ENCODE data around the gene ARHGAP15.

Gene ARHGAP15

DNA sequence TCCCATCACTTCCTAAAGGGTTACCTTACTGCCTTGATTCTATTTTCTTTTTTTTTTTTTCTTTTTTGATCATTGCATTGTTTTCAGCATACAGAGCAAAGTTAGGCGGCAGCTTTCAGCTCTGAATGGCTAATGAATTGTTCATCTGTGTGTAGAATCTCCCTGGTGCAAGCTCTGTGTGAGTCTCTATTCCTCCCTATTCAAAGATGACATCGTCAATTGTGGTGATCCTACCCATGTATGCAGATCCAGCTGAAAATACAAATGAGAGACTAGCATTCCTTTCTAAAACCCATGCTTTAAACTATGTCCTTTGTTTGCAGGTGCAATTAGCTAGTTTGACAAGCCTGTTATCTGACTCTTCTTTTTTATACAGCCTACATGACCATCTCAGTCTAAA is 539.0 kb downstream of the ARHGAP15 start:
- no peak for DNase-seq

DNA sequence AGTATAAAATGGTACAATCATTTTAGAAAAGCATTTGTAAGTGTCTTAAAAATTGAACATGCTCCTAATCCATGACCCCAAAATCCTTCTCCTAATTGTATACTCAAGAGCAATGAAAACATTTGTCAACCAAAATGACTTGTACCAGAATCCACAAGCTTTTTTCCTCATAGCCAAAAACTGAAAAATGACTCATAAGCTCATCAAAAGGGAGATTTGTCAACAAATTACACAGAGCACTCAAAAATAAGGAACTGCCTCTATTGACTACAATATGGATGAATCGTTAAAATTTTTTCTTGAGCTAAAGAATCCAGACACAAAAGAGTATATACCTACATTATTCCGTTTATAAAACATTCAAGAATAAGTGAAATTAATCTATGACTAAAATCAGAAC is 544.8 kb downstream of the ARHGAP15 start:
- DNase-seq = no peak

GRCh38 chr2:143675021-143675420 is 545.8 kb downstream of the ARHGAP15 start:
- no peak for DNase-seq

GRCh38 chr2:143679617-143680016 is 550.4 kb downstream of the ARHGAP15 start:
- no peak for DNase-seq

- DNase-seq = no peak
These were observed 551.7 kb downstream of the ARHGAP15 start for GRCh38 chr2:143680885-143681405.

DNA sequence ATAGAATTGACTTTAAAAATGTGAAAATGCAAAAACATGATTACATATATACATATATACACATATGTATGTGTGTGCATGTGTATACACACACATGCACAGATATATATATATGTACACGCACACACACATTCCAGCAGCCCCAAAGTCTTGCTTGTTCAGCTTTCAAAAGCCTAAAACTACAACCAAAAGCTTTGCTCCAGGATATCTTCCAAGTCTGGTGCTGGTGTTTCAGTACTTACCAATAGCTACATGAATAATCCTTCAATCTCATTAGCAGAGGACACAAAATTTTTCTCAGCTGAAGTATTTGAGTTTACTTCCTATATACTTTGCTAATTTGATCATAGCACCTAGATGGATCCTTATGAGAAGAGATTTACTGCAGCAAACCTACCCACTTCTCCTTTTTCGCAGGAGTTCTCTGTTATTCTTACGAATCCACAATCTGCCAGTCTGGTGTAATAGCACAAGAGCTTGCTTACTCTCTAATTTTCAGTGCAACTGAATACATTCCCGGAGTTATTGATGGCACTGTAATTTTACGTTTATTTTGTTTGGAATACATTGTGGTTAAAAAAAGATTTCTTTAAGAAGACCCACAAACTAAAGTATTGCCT is 553.3 kb downstream of the ARHGAP15 start:
- DNase-seq = no peak

- DNase-seq = no peak
These were observed 554.8 kb downstream of the ARHGAP15 start for GRCh38 chr2:143683977-143684376.

DNA sequence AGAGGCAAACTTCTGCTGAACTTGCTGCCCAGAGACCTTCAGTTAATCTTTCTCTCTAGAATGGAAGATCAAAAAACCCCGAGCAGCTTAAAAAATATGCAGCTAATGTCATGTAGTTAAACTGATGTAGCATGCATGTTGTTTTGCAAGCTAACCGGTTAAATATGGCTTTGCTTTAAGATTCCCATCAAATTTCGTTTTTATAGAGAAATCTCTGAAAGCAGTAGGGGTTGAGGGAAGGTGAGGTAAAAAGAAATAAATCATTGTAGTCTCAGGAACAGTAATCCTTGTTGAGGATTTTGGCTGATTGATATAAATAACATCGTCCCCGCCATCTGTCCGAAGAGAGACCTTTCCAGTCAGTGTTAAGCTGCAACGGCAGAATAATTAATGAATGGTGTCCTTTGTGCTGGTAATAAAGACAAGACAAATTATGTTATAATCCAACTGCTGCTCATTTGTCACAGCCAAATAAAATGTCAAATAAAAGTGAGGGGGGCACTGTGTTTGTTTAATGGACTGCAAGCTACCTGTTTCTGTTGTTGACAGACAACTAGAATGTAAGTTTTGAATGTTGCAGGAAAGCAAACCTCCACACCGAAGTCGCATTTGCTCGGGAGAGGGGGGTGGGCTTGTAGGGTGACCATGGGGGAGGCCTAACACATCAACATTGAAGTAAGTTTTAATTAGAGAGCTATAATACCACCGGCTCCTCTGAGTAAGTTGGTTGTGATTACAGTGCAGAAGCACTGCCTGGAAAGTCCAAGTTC is 555.5 kb downstream of the ARHGAP15 start:
- no peak for DNase-seq

GRCh38 chr2:143685421-143686078 is 556.3 kb downstream of the ARHGAP15 start:
- no peak for DNase-seq

DNA sequence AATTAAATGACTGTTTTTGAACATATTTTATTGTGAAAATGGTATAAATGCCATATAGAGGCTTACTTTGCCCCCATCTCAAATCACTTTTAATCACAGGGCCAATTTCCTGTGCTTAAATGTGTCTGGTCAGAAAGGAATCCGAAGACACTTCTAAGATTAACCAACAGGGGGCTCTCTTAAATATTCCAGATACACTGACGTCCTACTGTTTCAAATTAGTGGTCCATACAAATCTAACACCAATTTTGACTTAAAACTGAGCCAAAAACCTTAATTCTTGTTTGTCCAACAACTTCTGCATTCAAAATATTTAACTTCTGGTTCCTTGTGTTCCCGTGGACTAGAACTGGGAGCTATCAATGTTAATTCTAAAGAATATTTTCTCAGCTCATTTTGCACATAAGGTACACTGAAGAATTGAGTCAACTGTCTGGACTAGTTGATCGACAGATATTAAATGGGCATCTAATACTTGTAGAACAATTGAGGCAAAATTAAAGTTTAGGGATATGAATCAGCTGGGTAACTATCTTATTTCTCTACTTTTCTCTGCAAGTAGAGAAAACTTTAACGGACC is 557.5 kb downstream of the ARHGAP15 start:
- no peak for DNase-seq

DNA sequence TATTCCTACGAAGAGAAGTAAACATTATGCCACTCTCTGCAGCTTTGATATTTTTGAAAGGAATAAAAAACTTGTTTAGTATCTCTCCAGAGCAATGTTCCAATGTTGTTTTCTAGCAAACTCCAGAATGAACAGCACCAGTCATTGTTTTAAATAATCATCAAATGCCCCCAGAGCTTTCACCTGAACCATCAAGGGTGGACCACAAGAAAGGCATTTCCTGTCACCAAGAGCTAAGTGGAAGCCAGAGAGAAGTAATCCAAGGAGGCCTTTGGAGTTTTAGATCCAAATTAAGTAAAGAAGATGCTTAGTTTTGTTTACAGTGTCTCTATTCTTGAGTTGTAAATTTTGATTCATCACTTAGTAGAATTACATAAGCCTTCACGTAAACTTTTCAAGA is 559.0 kb downstream of the ARHGAP15 start:
- DNase-seq = no peak

GRCh38 chr2:143688815-143689214 is 559.6 kb downstream of the ARHGAP15 start:
- no peak for DNase-seq

DNA sequence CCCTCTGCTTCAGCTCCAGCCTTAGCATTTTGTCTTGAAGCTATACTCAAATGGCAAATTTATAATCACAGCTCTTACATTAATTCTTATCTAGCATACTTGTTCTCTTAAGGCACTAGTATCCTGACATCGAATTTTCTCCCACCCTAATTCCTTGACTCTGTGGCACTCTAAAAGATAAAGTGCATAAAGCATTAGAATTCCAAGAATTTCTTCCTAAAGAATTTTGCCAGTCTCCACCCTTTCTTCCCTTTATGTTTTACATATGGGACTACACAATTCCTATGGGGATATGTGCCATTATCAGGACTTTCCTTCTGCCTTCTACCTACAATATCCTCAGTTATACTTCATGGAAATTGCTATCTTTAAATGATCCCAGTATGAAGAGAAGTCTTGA is 560.3 kb downstream of the ARHGAP15 start:
- DNase-seq = no peak

GRCh38 chr2:143690235-143690634 is 561.0 kb downstream of the ARHGAP15 start:
- no peak for DNase-seq

DNA sequence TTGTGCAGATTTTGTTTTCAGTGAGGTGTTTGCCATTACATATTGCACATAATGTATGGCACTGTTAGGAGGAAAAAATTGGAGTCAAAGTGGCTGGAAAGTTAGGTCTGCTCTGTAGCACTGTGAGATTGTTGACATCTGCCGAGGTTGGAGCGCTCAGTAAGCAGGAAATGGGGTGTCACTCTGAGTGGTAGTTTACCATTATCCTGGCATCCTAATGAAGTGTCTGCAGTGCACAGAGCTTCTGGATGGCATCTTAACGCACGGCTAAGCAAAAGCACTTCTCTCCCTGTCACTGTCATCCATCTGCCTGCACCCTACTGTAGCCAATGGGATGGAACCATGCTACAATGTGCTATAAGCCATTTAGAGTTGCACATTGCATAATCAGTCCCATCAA is 561.9 kb downstream of the ARHGAP15 start:
- DNase-seq = no peak

GRCh38 chr2:143692162-143692561 is 562.9 kb downstream of the ARHGAP15 start:
- DNase-seq = no peak

DNA sequence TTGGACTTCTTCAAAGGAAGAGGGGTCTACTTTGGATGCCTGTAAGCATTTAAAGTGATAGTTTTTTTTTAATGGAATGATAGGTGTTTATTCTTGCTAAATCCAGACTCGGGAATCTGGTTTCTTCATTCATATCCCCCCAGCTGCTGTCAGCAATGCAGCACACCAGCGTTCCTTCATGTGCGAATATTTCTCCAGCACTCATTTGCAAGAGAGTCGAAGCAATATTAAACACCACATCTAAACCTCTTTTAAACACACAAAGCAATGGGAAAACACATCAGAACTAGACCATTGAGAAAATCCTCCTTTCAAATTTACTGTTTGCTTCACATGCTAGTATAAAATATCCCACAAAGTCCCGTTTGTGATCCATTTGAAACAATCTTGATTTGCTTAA is 563.7 kb downstream of the ARHGAP15 start:
- DNase-seq = no peak

DNA sequence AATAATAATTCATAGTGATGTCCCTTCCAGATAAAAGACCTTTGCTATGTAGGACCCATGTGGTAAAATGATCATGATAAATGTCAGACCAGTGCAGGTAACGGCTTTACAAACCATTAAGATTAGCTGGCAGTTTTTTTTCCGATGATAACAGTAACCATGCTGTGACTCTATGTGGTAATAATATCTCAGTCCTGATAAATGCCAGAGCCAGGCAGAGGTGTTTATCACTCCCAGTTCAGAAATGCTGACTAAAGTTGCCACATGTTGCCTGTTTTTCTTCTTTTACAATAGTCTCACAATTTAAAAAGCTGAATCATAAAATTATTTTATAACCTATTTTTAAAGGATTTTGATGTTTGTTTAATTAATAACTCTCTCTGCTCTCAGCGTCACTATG is 565.1 kb downstream of the ARHGAP15 start:
- DNase-seq = no peak

- DNase-seq = no peak
These were observed 567.4 kb downstream of the ARHGAP15 start for GRCh38 chr2:143696651-143697050.

DNA sequence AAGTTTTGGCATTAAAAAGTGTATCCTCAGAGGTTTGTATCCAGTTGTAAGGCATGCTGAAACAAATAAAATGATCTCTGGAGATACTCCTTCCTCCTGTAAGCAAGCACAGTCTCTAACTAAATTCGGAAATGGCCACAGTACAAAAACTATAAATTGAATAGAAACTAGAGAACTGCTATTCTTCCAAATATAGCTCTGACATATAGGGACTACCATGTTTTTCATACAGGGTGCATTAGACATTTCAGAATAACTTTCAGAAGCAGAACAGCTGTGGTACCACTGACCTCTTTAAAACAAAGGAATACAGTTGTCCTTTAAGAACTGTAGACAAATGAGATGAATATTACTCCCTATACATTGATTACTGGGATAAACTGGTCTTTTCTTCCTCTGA is 568.5 kb downstream of the ARHGAP15 start:
- DNase-seq = no peak

DNA sequence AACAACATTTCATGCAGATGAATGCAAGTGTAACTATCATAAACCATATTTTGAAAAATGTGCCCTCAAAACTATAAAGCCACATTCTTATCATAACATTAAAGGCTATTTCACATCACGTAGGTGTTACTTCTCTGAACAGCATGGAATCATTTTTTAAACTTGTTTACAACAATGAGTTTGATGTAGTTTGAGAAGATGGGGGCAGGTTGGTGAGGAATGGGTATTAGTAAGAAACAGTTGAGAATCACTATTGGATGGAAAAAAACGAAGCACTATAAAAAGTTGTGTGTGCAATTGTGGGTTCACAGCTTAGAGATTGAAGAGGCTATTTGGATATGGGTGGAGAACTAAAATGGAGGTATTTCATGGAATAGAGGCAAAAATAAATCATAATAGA is 569.1 kb downstream of the ARHGAP15 start:
- DNase-seq = no peak

DNA sequence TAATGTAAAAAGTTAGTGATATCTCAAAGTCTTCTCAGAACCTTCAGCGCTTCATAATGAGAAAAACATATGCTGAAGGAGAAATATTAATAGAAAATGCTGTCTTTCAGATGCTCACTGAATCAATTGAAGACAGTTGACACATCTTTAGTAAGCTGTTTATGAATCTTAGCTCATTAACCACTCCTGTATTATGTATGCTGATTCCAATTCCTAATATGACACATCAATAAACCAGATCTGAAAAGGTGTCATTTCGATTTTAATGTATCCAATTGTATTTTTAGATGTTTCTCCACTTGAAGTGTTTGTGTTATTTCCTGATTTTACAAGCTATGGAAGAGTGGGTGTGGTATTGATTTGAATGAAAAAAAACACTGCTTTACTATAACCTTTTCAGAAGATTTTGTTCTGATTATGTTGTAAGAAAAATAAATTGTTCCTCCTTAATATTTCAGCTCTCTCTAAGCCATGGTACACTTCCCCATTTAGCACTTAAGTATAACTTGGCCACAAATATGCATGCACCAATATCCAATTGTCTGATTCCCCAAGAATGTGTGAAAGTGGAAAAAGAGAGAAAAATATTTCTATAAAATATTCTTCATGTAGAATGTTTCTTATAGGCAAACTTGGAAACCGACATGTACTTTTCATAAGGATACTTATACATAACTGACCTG is 569.8 kb downstream of the ARHGAP15 start:
- no peak for DNase-seq

- DNase-seq = no peak
These were observed 571.6 kb downstream of the ARHGAP15 start for GRCh38 chr2:143700865-143701264.
